HG03354 (cell line): ENCODE measurements around the gene TYMP.
"Not testable (repeated sequence)": the region's sequence is repeated elsewhere in the genome, so short reads cannot be mapped to it uniquely, and the experiment has no call there.

Source experiments
- ATAC-seq: cut with Tn5 transposase; IDR thresholded peaks from one replicate; pipeline ENCODE4 v1.9.1; 2021; ENCODE audit warnings: mild to moderate bottlenecking; ENCODE audit not compliant: unreplicated experiment, poor library complexity, severe bottlenecking

Gene TYMP

GRCh38 chr22:50544078-50544745, 14.4 kb upstream of the TYMP start:
- ATAC-seq = no peak

GRCh38 chr22:50542416-50542927, 12.7 kb upstream of the TYMP start:
- ATAC-seq = peak; percentile 23

GRCh38 chr22:50541667-50542026, 11.8 kb upstream of the TYMP start:
- not testable (repeated sequence) for ATAC-seq

- ATAC-seq = no peak
Measured at GRCh38 chr22:50540381-50540780, 10.6 kb upstream of the TYMP start.

- no peak for ATAC-seq
Measured at GRCh38 chr22:50537765-50538164, 8.0 kb upstream of the TYMP start.

GRCh38 chr22:50536226-50536625, 6.4 kb upstream of the TYMP start:
- no peak for ATAC-seq

- ATAC-seq = no peak
Measured at GRCh38 chr22:50535113-50535512, 5.3 kb upstream of the TYMP start.

- not testable (repeated sequence) for ATAC-seq
Measured at GRCh38 chr22:50533856-50534711, 4.3 kb upstream of the TYMP start.

- ATAC-seq = no peak
Measured at GRCh38 chr22:50532824-50533796, 3.3 kb upstream of the TYMP start.

- no peak for ATAC-seq
Measured at GRCh38 chr22:50531962-50532674, 2.3 kb upstream of the TYMP start.

- peak; percentile 24 for ATAC-seq
Measured at GRCh38 chr22:50531546-50531961, 1.7 kb upstream of the TYMP start.

GRCh38 chr22:50530877-50531545, 1.2 kb upstream of the TYMP start:
- ATAC-seq = peak; percentile 25

- ATAC-seq = peak; percentile 6
Measured at GRCh38 chr22:50530580-50530876, 716 bp upstream of the TYMP start.

- ATAC-seq = no peak
Measured at GRCh38 chr22:50529416-50529896, 356 bp downstream of the TYMP start.

GRCh38 chr22:50528682-50529415, 963 bp downstream of the TYMP start:
- ATAC-seq = no peak

GRCh38 chr22:50527921-50528681, 1.7 kb downstream of the TYMP start:
- ATAC-seq = no peak
